K562 (cell line): ENCODE measurements around the gene SRSF6. TPM values are rescaled to one million over a fixed set of nuclear protein-coding genes. Genes with fewer than 3 reads are reported as not detected.

Experiments used
- CBFA2T2 ChIP-seq: fragments of 450-650 bp; conservative IDR thresholded peaks from 2 replicates; pipeline ENCODE4 v1.6.1; 2017; ENCODE audit warnings: mild to moderate bottlenecking
- E2F1 ChIP-seq: sonication (generic); formaldehyde crosslinking; IDR thresholded peaks from 2 replicates; pipeline ENCODE4 v1.8.1; 2023; ENCODE audit warnings: mild to moderate bottlenecking, missing genetic modification reagents, moderate library complexity
- EGR1 ChIP-seq: fragments of 450-650 bp; conservative IDR thresholded peaks from 2 replicates; pipeline ENCODE4 v1.6.1; 2017; ENCODE audit warnings: mild to moderate bottlenecking
- GATAD2A ChIP-seq: fragments of 450-650 bp; IDR thresholded peaks from 2 replicates; pipeline ENCODE4 v1.6.1; 2017
- ILF3 ChIP-seq: fragments of 450-650 bp; IDR thresholded peaks from 2 replicates; pipeline ENCODE4 v1.6.1; 2018; ENCODE audit warnings: antibody characterized with exemption, mild to moderate bottlenecking, moderate library complexity, borderline replicate concordance
- KLF13 ChIP-seq: fragments of 450-650 bp; IDR thresholded peaks from 2 replicates; pipeline ENCODE4 v1.6.1; 2016; ENCODE audit warnings: missing genetic modification characterization, low read depth, mild to moderate bottlenecking, missing compliant biosample characterization, moderate library complexity, borderline replicate concordance
- MED1 ChIP-seq: sonication (generic); formaldehyde crosslinking; IDR thresholded peaks from 2 replicates; pipeline ENCODE4 v1.8.1; 2023; ENCODE audit warnings: missing genetic modification reagents, borderline replicate concordance
- MEIS2 ChIP-seq: fragments of 450-650 bp; IDR thresholded peaks from 2 replicates; pipeline ENCODE4 v1.6.1; 2014; ENCODE audit warnings: mild to moderate bottlenecking; ENCODE audit not compliant: partially characterized antibody
- MLX ChIP-seq, 2 experiments: fragments of 450-650 bp in 1 of 2; sonication (generic) in 1 of 2; formaldehyde crosslinking; conservative IDR thresholded peaks; 2 replicates each; pipeline versions ENCODE4 v1.4.0 to v1.8.1; 2020 to 2022; ENCODE audit warnings: mild to moderate bottlenecking in 1 of 2, missing genetic modification reagents in 1 of 2
- MXI1 ChIP-seq: IDR thresholded peaks from 2 replicates; pipeline ENCODE4 v1.6.1; 2011; ENCODE audit warnings: low read depth, mild to moderate bottlenecking, improper control_type of control experiment, low read length
- NONO ChIP-seq, 2 experiments: fragments of 200-400 bp in 1 of 2; fragments of 450-650 bp in 1 of 2; formaldehyde crosslinking in 1 of 2; IDR thresholded peaks; 2 replicates each; pipeline ENCODE4 v1.6.1; 2017; ENCODE audit warnings: low read depth in 2 of 2, mild to moderate bottlenecking in 2 of 2, moderate library complexity in 2 of 2, low read length in 1 of 2
- PKNOX1 ChIP-seq: fragments of 450-650 bp; IDR thresholded peaks from 2 replicates; pipeline ENCODE4 v1.6.1; 2016
- PTRF ChIP-seq: fragments of 450-650 bp; IDR thresholded peaks from 2 replicates; pipeline ENCODE4 v1.6.1; 2016; ENCODE audit warnings: mild to moderate bottlenecking, missing genetic modification characterization, missing compliant biosample characterization
- RAD51 ChIP-seq: fragments of 450-650 bp; IDR thresholded peaks from 2 replicates; pipeline ENCODE4 v1.7.1; 2016; ENCODE audit warnings: low read depth, mild to moderate bottlenecking, borderline replicate concordance
- SIN3B ChIP-seq: fragments of 450-650 bp; IDR thresholded peaks from 2 replicates; pipeline ENCODE4 v1.6.1; 2017; ENCODE audit warnings: low read depth, mild to moderate bottlenecking, moderate library complexity
- SLC30A9 ChIP-seq: fragments of 250-450 bp; sonication (Bioruptor Pico); IDR thresholded peaks from 2 replicates; pipeline ENCODE4 v1.8.0; 2022; ENCODE audit warnings: mild to moderate bottlenecking, moderate library complexity
- TAL1 ChIP-seq: fragments of 450-650 bp; IDR thresholded peaks from 2 replicates; pipeline ENCODE4 v1.6.1; 2016; ENCODE audit warnings: mild to moderate bottlenecking
- TCF15 ChIP-seq: fragments of 250-450 bp; sonication (Bioruptor Pico); IDR thresholded peaks from 2 replicates; pipeline ENCODE4 v1.8.0; 2022; ENCODE audit warnings: moderate library complexity, mild to moderate bottlenecking, inconsistent platforms
- XRCC3 ChIP-seq: fragments of 450-650 bp; IDR thresholded peaks from 2 replicates; pipeline ENCODE4 v1.6.1; 2017; ENCODE audit warnings: mild to moderate bottlenecking, moderate library complexity
- ZBED1 ChIP-seq: IDR thresholded peaks from 2 replicates; pipeline ENCODE4 v1.6.1; 2014
- ZNF165 ChIP-seq: fragments of 250-450 bp; sonication (Bioruptor Pico); IDR thresholded peaks from 2 replicates; pipeline ENCODE4 v1.4.0; 2020; ENCODE audit warnings: borderline replicate concordance
- ZNF184 ChIP-seq: sonication (generic); formaldehyde crosslinking; IDR thresholded peaks from 2 replicates; pipeline ENCODE4 v1.5.0; 2020; ENCODE audit warnings: missing genetic modification reagents
- ZNF589 ChIP-seq: fragments of 200-800 bp; sonication (Bioruptor generic); IDR thresholded peaks from 2 replicates; pipeline ENCODE4 v1.6.1; 2016; ENCODE audit warnings: low read depth, missing genetic modification characterization, missing compliant biosample characterization
- ZNF668 ChIP-seq: fragments of 250-450 bp; sonication (Bioruptor Pico); IDR thresholded peaks from 2 replicates; pipeline ENCODE4 v1.8.0; 2022; ENCODE audit warnings: mild to moderate bottlenecking, inconsistent platforms
- polyA plus RNA-seq, 8 experiments: library from polyadenylated mRNA; depleted of rRNA in 4 of 8; stranded (reverse) in 5 of 8; unstranded in 3 of 8; fragments of >200 nt; fragmentation: Nextera tagmentation in 2 of 8; fragmentation: Illumina TruSeq in 1 of 8; extraction: Ambion mirVana in 2 of 8; extraction: Trizol in 1 of 8; gene quantifications; 2 replicates each; pipeline versions ENCODE4 v1.2.1 to v1.2.3, GENCODE V29; 2011 to 2014; ENCODE audit warnings: inconsistent platforms in 1 of 8, missing spikeins in 1 of 8
- total RNA-seq, 7 experiments: library from RNA; depleted of rRNA in 6 of 7; stranded (reverse); fragments of >200 nt in 6 of 7; fragmentation: Illumina TruSeq in 2 of 7; extraction: Trizol in 2 of 7; gene quantifications; 2 replicates each; pipeline versions ENCODE4 v1.2.1 to v1.2.3, GENCODE V29; 2011 to 2021; ENCODE audit warnings: low replicate concordance in 1 of 7

The SRSF6 gene
- total and polyA plus RNA-seq, 9 of the 15 experiments (the other 6 are each of a cell fraction or from before 2014, with no cell fraction given), result 52.4 to 165 (median 117) TPM

- TF ChIP-seq MLX (CRISPR knock-in tag; conservative IDR thresholded peaks at IDR 0.05) (no peak), ZNF589 (CRISPR knock-in tag) (no peak), PKNOX1 (no peak), MXI1 (no peak), SIN3B (no peak), EGR1 (no peak), SLC30A9 (CRISPR knock-in tag) (no peak), ZNF668 (no peak), GATAD2A (peak; percentile 38; the same call in 1 of the 2 replicates), TAL1 (no peak), ZNF184 (CRISPR knock-in tag) (no peak), ZBED1 (no peak), RAD51 (no peak), PTRF (no peak), KLF13 (no peak), MEIS2 (peak; percentile 31), E2F1 (no peak), ZNF165 (CRISPR knock-in tag) (no peak), ILF3 (no peak), XRCC3 (no peak), MED1 (CRISPR knock-in tag) (no peak), NONO (IDR thresholded peaks at IDR 0.05; ENCODE audit: low read depth in 2 of 2, low read length in 1 of 2) (peak in 1 of 2 experiments; percentile 37; a peak in 1 of 4 replicates), TCF15 (CRISPR knock-in tag) (no peak), CBFA2T2 (no peak)
These were observed 49.7 kb downstream of the SRSF6 start, which contains the start of gene L3MBTL1 (continued) for GRCh38 chr20:43507150-43508080.
